NCI-H446 (cell line): ENCODE results near the gene ITGAV.

Experiments used
- DNase-seq, 2 experiments: peaks; one replicate each; lab custom pipeline; 2025; lab: John Stamatoyannopoulos, UW

Gene ITGAV

DNA sequence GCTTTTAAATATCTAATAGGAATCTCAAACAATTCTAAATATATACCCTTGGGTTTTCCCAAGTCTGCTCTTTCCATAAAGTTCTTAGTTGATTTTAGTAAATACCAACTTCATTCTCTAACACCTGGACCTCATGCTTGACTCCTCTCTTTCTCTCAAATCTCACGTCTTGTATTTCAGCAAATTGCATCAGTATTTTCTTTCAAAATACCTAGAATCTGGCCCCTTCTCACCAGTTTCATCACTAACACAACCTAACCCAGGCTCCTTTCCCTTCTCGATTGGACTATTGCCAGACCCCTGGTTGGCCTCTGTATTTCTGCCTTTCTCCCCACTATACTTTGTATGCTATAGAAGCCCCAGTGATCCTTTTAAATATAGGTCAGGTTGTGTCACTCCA, 81.0 kb downstream of the ITGAV start:
- no peak for DNase-seq

DNA sequence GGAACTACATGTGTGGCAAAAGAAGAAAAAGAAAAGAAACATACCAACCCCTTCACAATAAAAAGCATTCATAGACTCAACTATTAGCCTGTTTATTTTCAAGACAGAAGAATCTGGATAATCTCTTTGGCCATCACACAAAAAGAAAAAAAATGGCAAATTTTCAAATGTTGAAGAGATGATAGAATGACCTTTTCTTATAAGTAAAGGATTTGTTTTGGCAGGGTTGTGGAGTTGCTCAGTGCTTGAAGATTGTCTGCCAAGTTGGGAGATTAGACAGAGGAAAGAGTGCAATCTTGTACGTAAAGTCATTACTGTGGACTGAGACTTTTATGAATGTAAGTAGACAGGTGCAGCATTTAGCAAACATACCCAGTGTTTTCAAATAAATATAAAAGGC, 85.5 kb downstream of the ITGAV start:
- DNase-seq, result peak in 1 of 2 experiments; percentile 33

DNA sequence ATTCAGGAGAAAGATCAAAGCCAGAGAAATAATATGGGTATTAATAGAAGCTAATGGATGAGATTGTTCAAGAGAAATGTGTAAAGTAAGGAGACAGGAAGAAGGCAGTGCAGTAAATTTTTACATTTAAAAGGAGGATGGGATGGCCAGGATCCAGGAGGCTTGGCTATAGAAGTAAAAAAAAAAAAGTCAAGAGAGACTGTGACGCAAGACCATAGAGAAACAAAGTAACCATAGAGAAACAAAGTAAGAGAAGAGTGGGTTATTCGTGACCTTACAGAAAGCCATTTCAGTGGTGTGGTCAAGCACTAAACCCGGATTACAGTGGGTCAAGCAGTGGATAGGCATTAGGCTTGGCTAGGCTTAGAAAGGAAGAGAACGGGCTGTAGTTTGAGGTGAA, 93.5 kb downstream of the ITGAV start:
- DNase-seq, result no peak

DNA sequence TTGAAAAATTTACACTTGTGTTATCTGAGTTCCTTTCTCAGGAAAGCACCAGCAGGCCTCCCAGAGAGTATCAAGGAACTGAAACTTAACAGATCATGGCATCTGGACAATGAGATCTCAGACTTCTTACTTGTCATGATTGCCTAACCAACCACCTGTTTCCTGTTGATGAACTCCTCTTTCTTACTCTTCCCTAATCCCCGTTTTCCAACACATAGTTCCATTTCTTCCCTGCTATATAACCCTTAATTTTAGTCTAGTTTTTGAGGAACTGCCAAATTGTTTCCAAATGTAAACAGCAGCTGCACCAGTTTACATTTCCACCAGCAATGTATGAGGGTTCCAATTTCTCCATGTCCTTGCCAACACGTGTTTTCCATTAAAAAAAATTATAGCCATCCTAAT, 98.0 kb downstream of the ITGAV start:
- peak; percentile 65 to 85 for DNase-seq

DNA sequence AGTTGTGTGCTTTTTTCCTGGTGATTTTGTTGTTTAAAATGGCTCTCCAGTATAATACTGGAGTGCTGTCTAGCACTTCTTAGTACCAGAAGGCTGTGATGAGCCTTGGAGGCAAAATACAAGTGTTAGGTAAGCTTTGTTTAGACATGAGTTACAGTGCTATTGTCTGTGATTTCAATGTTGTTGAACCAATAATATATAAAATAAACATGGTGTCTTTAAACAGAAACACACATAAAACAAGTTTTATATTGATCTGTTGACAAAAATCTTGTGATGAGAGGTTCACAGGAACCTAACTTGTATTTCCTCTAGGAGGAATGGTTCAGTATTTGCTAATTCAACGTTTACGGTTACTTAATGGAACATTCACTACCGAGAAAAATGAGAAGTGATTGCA, 99.0 kb downstream of the ITGAV start:
- no peak for DNase-seq

DNA sequence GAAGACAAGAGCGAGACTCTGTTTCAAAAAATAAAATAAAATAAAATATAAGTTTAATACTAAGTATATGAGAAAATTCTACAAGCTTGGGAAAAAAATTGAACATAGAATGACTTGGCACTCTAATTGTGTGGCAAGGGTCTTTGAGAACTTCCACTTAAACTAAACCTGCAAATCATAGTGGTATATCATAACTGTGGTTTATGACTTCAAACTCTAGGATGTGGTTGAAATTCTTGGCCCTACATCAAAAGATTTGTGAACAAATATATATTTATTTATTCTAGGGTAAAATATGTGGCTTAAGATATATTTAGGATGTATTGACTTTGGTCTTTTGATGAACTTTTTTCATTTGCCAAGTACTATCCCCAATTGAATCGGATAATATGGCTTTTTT, 100.9 kb downstream of the ITGAV start:
- no peak for DNase-seq

DNA sequence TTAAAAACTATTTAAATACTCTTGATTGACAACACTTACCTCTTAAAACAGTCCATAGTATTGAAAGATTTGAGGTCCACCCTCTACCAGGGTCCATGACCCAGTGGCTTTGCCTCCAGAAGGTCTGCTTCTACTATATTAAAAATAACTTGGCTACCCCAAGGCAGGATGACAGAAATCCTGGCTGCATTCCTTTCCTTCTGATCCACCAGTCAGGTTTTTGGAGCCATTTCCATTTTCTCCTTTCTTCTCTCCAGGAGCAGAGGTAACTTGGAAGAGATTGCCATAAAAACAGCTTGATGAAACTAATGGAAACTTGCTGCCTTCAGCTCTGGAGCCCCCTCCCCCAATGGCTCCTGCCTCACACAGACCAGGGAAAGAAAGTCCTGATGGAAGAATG, 101.4 kb downstream of the ITGAV start:
- DNase-seq, result peak in 1 of 2 experiments; percentile 82

DNA sequence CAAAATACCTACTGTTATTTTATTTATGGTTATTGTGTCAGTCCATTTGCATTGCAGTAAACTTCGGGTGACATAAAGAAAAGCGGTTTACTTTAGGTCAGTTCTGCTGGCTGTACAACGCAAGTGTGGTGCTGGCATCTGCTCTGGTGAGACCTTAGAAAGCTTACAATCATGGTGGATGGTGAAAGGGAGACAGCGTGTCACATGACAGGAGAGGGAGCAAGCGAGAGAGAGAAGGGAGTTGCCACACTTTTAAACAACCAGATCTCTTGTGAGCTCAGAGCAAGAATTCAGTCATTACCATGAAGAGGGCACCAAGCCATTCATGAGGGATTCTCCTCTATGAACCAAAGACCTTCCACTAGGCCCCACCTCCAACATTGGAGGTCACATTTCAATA, 102.0 kb downstream of the ITGAV start:
- DNase-seq, result no peak

DNA sequence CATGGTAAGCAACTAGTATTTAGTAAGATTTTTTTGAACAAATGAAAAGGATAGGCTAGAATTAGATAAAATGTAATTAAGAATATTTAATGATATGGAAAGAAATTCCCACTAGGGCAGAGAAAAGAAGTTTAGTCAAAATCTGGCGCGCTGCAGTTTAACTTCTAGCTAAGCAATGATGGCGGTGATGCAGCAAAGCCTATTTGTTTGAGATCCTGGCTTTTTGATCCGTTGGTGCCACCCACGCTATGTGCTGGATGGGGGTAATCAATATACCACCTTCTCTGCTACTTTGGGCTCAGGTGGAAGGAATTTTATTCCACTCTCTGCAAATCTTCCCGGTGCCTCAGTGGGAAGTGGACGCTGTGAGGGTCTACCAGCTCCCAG, 103.6 kb downstream of the ITGAV start:
- DNase-seq, result peak in 1 of 2 experiments; percentile 27

DNA sequence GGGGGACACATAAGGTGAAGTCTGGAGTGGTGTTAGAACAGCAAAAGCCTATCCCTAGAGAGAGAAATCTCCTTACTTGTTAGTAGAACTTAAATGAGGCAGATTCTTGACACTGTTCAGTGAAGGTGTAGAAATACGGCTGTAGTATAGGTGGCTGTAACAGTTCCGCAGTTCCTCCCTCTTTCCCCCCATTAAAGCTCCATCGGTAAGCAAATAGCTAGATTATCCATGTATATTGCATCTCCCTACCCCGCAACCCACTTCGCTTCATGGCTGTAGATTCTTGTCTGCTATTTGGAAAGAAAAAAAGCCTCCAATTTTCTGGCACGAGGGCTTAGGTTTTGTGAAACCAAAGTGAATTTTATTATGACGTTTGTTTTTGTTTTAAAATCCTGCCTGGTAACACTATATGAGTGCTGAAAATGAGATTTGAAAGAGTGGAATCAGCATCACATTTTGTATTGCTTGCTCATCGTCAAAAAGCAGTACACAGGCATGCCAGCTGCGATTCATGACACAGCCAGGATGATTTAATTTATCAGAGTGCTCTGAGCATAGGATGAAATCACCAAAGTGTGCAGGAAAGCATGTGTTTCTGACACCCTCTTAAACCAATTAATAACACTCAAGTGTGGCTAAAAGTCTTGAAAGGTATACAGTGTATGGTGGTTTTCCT, 105.4 kb downstream of the ITGAV start:
- peak; percentile 28 to 31 for DNase-seq

DNA sequence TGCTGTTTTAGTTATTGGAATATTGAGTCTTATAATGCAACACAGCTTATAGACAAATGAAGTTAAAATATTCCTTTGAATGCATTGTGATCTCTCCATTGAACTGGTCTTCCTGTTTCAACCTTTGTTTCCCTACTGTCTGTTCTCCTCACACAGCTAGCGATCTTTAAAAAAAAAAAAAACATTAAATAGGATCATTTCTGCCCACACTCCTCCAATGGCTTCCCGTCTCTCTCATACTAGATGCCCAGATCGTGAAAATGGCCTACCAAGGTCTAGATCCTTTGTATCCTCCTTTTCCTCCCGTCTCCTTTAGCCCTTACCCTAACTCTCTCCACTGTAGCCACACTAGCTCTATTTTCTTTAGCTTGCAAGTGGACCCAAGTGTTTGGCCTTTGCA, 106.4 kb downstream of the ITGAV start:
- no peak for DNase-seq

DNA sequence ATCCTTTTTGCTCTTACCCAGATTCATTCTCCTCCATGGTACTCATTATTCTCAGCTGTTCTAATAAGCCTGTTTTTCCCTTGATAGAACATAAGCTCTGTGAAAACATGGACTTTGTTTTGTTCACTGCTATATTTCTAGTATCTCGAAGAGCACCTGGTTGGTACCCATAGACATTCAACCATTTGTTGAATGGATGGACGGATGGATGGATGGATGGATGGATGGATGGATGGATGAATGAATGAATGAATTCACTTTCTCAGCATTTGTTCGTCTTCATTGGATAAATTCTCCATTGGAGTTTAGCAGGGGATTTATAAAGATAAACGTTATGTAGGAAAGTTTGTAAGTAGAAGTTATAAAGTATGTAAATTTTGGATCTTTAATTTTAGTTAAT, 106.9 kb downstream of the ITGAV start:
- no peak for DNase-seq

DNA sequence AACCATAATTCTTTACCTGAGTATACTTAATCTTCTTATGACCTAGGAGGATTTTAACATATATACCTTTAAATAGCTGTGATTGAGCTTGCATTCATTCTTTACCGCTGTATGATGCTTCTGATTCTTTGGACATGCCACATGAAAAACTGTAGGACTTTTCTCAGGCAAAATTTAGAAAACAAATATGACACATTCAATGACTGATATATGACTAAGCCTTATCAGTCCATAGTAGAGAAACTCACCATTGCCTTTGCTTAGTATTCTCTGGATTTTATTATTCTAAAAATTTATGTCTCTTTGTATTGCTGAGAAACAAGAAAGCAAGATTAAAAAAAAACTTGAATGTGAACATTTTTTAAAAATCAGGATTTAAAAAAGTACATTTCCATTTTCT, 107.7 kb downstream of the ITGAV start:
- no peak for DNase-seq

DNA sequence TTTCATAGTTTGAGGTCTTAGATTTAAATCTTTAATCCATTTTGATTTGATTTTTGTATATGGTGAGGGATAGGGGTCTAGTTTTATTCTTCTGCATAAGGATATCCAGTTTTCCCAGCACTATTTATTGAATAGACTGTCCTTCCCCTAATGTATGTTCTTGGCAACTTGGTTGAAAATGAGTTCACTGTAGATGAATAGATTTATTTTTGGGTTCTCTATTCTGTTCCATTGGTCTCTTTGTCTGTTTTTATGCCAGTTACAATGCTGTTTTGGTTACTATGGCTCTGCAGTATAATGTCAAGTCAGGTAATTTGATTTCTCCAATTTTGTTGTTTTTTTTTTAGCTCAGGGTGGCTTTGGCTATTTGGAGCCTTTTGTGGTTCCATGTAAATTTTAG, 109.9 kb downstream of the ITGAV start:
- no peak for DNase-seq

DNA sequence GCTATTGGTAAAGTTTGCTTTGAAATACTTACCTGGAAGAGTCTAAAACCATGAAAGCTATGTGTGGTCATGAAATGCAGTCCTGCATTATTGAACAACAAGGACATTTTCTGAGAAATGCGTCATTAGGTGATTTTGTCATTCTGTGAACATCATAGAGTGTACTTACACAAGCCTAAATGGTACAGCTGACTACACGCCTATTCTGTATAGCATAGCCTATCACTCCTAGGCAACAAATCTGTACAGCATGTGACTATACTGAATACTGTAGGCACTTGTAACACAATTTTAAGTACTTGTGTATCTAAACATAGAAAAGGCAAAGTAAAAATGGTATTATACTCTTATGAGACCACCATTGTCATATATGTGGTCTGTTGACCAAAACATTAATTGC, 112.2 kb downstream of the ITGAV start:
- DNase-seq, result no peak

DNA sequence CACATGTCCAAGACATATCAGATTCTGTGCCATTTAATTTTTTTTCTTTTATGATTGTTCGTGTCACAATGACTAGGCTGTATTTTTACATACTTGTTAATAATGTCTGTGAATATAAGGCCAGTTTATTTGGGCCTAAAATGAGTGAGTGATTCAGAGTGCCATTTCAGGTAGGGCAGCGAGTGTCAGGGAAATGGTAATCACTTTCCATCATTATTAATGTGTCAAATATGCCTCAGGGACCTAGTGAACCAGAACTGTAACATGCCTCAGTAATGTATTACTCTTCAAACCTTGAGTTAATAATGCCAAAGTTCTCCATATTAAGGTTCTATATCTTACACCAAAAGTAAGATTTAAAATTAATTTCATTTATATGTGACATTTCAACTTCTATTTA, 112.6 kb downstream of the ITGAV start:
- no peak for DNase-seq

DNA sequence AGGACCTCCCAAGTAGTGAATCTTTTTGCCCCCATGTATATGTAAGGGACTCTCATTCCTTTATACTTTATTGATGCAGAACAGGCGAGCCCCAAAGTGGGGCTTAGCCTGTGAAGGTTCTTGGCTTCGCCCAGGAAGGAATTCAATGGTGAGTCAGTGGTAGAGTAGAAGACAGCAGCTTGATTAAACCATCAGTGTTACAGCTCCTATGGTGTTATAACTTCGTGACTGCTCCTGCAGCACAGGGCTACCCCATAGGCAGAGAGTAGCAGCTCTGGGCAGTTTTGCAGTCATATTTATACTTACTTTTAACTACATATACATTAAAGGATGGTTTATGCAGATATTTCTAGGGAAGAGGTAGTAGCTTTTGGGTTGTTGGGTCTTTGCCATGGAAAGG, 115.0 kb downstream of the ITGAV start:
- no peak for DNase-seq

DNA sequence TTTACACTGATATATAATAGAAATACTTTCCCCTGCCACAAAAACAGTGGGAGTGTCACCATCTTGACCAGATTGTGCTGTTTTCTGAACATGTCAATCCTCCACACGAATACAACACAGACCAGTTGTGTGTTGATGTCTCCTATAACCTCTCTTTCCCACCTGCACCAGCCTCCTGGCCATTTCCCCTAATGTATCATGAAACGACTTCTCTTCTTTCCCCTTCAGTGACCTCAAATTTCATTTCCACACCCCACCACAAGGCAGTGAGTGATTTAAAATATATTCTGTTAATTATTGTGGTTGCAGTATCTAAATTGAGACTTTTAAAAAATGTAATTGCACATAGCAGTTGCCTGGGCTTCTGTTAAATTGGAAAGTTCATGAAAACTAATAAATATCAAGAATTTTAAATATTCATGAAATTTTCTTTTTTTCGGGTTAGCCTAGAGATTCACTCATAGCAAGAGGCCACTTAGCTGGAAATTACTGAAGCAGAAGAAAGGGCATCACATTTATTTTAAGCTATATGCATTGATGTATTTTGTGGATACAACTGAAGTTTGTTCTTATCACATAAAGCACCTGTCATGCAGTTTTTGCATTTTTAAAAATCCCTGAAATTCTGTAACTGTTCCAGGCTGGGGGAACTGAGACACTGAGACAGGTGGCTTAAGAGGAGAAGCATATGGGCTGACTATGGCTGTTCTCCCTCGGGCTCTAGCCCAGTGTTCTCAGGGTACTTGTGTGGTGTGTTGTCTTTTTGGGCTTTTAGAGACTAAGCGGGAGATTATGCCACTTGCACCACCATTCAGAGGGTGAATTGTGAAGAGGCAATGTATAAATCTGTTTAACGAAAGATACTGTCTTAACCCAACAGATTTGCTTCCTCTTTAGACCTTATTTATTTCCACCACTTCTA, 119.9 kb downstream of the ITGAV start:
- DNase-seq, result peak in 1 of 2 experiments; percentile 23

DNA sequence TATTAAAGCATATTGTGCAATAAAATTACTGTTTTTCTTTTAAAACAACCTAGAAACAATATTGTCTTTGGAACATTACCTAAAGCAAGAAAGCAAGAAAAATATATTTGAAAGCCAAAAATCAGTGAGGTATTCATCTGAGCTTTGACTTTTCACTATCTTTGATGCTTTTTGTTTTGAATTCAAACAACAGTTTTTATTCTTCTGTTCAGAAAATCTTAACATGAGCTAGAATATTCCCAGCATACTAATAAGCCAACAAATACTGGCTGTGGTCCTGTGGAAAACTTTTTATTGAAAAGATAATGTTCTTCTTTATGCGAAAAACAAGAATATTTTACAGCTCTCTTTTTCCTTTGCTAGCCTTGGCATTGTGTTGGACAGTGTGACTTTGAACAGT, 123.8 kb downstream of the ITGAV start:
- DNase-seq, result no peak

DNA sequence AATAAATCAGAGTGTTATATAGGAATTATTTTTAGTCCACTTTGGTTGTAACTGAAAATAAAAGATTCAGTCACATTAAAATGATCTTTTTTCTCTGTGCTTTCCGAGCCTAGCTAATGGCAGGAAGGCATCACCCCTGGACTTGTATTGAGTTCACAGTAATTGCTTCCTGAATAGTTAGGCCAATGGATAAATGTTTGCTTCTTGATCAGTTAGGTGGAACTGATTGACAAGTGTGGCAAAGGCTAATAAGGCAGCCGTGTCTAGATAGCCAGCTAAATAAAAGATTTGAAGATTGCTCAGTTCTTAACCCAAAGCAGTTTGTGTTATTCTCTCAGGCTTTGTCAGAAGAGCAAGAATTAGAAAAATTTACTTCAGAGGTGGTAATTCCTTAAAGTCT, 124.8 kb downstream of the ITGAV start:
- no peak for DNase-seq

DNA sequence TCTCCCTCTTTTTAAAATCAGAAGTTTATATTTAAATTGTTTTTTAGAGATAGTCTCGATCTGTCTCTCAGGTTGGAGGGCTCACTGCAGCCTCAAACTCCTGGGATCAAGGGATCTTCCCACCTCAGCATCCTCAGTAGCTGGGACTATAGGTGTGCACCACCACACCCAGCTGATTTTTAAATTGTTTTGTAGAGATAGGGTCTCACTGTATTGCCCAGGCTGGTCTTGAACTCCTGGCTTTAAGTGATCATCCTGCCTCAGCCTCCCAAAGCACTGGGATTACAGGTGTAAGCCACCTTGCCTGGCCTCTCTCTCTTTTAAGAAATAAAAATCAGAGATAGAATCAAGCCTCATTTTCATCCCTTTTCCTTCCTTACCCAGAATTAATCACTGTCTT, 126.1 kb downstream of the ITGAV start:
- no peak for DNase-seq

DNA sequence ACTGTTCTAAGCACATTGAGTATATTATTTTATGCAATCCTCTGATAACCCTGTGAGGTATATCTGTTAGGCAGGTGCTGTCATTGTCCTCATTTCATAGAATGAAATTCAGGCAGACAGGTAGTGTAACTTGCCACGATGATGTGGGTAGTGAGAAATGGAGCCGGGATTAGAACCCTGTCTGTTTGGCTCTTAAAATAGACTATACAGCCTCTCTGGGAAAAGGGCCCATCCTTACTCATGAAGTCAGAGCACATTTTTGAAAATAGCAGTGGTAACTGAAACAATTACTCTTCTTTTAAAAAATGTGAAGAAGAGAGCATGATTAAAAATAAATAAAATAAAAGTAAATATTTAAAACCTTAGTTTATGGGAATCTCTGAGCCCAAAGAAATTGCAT, 127.0 kb downstream of the ITGAV start:
- no peak for DNase-seq

DNA sequence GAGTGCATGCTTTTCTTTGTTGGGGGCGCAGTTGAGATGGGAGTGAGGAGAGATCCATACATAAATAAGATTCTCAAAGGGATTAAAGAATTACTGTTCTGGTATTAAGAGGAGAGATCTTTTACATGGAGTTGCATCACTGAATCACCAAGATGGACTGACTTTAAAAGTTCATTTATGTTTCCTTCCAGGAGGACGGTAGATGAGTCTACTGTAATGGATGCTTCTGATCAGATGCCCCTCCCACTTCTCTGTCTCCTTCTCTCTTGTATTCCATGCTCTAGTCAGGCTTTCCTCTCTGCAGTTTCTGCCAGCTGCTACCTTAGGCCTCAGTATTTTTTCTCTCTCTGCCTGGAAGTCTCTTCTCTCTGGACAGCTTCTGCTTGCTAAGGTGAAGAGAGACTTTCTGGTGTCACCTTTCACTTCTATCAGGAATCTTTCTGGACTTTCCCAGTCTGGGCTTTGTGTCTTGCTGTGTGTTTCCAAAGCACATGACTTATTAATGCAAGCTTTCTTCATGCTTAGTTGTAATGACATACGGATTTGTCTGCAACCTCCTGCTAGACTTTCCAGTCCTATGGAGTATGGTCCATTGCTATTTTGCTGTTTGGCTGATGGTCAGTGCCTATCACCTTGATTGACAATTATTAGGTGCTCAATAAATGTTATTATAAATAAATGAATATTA, 127.6 kb downstream of the ITGAV start:
- peak in 1 of 2 experiments; percentile 24 for DNase-seq
